Measurements from ENCODE around the gene POPDC2.

Gene POPDC2

DNA sequence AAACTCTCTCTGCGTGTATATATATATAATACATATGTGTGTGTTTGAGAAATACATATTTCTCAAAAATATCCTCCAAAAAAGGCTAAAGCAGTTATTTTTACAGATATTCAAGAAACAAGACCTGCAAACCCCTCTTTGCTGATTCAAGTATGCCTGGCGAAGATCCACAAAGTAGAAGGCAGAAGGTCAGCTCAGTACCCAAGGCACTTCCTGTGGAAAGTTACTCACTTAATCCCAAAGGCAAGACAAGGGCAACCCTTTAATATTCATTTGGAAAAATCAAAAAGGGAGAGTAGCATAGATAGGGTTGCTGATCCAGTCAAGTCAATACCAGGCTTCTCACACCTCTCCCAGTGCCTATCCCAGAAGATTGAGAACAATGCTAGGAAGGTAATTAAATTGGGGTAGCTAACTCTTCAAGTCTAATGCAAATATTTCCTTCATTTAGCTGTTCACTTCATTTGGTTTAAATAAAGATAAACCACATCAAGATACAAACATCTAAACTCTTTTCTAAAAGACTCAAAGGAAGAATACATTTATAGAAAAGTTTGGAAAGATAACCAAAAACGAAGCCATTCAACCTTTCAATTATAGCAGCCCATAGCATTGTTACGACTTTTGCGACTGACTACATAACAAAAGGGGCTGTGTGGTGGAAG is 9.6 kb upstream of the POPDC2 start:
- peak; percentile 24 for DNase-seq

DNA sequence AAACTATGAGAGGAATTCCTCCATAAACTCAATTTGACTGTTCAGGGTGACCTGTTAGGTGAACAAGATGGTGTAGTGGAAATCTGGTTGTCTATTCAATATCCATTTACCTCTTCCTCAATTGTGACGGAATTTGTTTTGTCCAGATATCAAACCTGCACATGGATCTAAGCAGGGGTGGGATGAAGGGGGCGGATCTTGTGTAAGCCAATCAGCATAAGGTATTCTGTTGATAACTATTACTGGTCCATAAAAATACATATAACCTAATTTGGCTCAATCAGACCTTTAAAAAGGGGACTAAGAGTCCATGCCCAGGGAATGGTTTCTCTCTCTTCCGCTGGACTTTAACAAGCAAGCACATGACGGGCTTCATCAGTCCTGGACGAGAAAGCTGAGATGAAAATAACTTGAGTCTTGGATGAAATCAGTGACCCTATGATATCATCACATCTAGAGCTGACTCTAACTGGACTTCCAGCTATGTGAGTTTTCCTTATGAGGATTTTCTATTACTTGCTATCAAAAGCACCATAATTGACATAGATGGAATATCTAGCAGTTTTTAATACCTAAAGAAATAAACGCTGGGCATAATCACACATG is 5.7 kb upstream of the POPDC2 start:
- no peak for DNase-seq

DNA sequence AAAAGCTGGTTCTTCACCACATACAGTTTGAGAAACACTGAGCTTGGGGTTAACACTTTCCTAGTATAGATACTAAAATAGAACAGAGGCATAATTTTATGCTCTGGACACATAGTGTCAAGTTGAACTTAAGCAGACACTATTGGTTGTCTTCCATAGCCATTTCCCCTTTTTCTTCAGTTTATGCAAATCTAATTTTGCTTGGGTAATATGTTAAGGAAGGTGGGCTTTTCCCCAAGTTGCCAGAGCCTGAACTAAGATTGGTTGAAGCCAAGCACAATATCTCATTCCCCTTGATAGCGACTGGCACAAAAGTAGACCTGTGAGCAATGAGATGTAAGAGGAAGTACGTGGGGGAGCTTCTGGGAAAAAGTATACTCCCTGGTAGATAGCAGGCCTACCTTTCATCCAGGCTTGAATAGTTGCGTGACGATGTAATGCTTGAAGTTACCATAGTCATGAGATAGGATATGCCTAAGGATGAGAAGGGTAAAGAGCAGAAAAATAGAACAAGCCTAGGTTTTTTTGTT is 4.5 kb upstream of the POPDC2 start:
- DNase-seq = no peak

DNA sequence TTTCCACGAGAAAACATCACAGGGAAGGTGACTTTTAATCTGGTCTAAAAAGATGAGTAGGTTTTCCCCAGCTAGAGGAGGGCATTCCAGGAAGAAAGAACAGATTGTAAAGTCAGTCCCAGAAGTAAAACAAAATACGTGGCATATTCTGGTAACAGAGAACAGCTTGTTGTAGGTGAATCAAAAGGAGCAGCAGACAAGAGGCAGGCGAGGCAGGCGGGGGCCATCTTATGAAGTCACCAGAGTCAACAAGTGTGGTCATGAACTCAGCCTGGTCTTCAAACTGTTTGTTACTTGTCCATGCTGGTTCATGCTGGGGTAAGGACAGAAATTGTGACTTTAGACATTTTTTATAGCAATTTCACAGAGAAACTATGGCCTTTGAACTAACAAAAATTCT is 4.0 kb upstream of the POPDC2 start:
- no peak for DNase-seq

DNA sequence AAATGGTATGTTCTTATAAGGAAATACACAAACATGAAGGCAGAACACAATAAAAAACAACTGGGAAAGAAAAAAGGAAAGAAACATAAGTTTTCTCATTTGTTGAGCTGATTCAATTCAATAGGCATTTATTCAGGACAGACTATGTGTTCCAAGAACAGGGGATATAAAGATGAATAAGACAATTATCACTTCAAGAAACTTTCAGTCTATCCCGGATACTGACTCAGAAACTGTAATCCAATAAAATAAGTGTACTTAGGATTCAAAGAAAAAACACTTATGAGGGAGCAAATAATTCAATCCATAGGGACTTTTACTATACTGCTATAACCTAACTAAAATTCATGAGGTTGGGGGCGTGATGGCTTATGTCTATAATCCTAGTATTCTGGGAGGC is 3.5 kb upstream of the POPDC2 start:
- DNase-seq = no peak

DNA sequence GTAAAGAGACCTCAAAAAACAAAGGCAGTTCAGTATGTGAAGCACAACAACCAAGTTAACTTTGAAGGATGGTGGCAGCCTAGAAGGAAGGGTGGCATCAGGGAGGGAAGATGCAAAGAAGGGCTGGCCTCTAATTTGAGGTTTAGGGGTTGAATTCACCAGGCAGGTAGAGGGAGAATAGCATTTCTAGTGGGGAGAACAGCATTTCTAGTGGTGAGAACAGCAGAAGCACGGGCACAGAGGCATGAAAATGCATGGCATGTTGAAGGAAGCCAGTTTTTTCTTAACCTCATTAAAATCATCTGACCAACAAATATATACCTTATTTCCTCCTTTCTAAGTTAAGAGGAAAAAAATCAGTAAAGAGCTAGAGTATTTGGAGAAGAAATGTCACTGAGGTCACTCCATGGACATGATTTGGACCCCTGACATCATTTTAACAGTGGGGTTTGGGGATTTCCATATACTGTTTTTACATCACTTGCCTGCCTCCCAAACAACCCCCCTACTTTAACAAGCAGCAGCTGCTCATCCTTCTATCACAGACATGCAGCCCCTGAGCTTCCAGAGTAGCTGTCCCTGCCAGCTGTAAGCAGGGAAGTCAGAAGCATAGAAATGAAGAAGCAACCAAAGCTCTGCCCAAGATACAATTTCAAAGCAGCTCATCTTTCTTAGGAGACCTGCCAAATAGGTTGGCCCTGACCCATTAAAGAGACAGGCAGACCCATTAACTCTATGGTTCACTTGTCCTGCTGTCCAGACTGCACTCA is 2.4 kb upstream of the POPDC2 start:
- DNase-seq = no peak

DNA sequence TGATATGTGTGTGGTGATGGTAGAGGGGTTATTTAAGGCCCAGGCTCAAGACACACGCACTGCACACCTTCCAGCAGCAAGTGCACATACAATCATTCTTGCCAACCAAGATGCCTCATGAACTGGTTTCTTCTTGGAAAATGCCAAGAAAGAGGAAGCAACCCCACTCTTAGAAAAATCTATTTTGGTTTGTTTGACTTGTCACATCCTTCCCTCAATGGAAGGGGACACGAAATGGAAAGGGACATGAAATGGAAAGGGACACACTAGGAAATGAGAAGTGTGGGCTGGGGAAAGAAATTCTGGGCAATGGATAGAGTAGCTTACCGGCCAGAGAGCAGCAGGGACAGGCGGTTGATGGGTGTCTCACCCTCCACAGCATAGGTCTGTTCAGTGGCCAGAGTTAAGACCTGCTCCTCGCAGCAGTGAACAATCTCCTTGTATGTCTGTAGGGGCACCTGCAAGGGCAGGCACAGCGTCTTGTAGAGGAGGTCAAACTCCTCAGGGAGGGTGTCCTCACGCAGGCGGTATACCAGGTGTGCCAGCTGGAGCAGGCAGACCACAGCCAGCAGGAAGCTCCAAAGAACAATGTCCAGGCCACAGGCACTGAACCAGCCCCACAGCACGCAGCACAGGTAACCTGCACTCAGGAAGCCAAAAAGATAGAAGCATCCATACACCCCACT is 640 bp downstream of the POPDC2 start:
- no peak for DNase-seq

DNA sequence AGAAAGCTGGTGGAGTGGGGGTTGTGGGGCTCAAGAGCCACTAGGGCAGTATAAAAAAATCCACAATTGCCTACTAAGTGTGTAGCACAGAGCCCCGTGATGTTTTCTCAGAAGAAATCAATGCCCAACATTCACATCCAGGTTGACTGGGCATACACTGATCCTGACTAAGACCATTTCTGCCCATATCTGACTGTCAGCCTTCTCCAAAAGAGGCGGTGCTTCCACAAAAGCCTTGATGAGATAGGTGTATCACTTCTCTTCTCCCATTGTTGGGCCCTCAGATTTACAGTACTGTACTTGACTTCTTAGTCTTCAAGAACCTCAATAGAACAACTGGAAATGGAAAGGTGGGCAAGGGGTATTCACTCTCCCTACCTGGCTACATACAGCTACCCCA is 1.4 kb downstream of the POPDC2 start:
- no peak for DNase-seq

DNA sequence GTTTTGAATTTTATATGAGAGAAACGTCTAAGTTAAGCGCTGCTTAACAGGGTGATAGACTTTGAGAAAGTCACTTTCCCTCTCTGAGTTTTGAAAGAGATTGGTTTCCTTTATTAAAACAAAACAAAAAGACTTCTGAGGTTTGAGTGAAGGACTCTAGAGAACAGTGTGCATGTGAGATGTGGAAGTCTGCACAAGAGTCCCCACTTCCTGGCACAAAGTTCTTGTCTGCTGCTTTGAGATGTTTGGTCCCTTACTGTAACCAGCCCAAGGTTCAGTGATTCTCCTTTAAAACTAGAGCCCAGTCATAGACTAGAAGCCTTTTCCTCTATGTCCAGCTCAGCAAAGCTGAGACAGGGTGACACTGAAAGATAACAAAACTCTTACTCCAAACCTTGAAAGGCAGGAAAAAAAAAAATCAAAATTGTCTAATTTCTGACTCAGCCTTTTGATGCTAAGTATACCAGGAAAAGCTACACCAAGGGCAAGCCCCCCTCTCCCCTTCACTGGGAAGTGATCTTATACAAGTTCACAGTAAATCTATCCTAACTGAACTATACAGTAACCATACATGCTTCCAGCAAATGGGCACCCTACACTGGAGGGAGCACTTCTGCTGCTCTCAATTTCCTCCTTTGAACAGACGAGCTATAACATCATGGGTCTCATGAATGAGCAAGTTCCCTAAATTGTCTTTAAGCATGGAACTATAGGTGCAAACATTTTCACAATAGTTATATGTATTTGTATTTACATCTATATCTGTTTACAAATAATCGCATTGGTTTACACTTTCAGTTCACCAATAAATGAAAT is 2.3 kb downstream of the POPDC2 start:
- no peak for DNase-seq

DNA sequence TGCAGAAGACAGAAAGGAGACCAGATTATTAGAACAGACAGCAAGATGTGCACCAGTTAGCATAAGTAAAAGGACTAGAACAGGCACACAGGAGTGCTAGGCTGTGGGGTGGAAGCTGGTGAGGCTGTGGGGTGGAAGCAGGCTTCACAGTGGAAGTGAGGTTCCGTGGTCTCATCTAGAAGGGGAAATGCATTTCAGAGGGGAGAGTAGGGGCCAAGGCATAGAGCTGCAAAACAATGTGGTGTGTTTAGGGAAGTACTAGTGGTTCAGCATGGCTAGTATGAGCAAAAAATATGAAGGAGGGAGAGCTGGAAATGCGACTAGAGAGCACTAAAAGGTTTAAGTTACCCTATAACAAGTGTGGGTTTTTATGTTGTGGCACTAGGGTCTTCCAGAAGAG is 6.5 kb downstream of the POPDC2 start:
- DNase-seq = no peak

DNA sequence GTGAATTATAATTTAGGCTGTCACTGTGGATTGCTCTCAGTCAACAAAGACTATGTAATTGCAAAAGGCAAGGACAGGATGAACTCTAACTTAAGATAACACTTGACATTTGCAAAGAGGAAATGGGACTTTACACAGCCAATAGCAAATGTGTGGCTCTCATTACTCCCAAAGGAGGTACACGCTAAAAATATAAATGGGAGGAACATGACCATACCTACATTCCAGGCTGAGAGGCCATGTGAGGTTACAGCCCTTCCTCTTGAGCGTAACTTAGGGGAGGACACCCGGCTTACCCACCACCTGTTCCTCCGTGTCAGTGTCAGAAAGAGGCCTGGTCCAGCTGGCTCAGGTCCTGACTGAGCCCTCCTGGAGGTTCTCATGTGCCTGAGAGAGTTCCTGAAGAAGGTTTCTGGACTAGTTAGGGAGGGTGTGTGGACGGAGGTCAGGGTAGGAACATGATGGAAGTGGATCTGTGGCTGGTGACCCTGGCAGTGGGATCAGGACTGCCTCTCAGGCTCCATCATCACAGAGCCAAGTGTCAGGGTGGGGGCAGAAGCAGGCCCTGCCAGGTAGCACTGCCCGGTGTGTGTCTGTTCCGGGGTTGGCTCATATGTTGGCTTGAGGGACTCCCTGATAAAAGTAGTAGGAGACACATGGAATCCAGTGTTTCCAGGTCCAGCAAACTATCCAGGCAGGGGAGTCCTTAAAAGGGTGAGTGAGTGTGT is 7.9 kb downstream of the POPDC2 start:
- DNase-seq = no peak

DNA sequence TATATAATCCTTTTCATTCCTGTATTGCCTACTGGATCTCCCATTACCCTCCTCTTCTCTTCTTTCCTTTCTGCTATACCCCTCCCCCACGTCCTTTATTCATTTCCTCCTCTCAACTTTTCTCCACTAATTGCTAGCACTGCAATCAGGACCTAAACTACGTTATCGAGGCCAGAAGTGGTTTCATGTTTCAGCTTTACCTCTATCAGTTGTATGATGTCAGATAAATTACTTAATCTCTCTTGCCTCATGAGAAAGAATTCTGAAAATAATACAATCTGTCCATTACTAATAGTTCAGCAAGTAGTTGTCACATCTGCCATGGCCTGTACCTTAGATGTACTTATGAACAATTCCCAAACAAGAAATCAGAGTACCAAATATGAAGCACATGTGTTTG is 10.6 kb downstream of the POPDC2 start:
- DNase-seq = no peak

DNA sequence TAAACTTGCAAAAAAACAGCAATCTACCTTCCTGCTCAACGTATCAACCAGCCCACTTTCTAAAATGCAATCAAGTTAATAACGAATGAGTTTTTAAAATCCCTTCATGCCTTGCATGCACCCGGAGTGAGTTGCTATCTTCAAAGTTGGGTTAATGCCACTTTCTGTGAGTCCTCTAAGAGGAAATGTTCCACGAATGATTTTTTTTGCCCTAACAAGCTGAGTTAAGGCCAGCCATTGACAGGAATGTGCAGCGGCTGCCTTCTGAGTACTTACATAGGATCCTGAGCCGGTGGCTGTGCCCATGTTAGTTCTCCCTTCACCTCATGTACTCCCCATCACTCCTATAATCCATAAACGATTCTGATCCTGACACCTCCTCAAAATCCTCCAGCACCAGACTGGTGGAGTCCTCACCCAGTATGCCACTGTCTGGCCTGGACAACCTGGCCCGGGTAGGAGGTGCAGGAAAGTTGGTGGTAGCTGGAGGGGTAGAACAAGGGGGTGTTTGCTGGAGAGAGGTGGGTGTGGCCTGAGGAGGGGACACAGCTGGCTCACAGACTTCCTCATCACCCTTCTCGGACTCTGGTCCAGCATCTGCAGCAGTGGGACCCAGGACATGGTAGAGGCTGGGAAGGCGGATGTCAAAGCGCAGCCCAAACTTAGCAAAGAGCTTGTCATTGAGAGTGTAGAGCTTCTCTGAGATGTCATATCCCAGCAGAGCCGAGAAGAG is 12.4 kb downstream of the POPDC2 start:
- no peak for DNase-seq

DNA sequence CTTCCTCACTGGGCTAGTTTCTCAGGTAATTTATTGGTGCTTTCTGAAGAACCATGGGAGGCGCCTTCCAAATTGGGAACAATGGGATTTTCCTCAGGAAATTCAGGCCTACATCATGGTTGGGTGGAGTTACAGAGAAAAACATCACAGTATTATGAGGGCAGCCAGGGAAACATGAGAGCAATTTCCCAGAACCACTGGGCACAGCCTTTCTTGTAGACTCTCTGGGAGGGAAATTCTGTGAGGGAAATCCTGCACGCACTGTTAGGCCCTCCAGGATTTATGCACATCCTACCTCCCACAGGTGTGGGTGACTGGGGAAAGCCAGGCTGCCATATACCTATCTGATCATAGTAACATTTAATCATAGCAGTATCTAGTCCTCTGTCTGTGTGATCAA is 13.2 kb downstream of the POPDC2 start:
- no peak for DNase-seq

DNA sequence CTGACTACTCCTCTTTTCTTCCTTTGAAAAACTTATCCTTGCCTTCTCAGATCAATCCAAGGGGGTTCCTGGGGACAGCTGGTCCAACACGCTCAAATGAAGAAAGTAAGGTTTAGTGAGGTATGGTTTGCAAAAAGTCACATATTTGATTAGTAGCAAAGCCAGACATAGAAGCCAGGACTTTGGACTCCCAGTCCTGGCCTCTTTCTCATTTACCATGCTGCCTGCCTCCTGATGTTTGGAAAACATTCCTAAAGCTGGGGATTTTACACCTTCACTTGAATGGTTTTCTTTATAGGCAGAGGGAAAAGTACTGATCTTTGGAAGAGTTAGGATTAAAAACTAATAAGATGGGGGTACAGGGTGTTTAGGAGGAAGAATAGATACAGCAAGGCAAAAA is 14.6 kb downstream of the POPDC2 start:
- DNase-seq = no peak

DNA sequence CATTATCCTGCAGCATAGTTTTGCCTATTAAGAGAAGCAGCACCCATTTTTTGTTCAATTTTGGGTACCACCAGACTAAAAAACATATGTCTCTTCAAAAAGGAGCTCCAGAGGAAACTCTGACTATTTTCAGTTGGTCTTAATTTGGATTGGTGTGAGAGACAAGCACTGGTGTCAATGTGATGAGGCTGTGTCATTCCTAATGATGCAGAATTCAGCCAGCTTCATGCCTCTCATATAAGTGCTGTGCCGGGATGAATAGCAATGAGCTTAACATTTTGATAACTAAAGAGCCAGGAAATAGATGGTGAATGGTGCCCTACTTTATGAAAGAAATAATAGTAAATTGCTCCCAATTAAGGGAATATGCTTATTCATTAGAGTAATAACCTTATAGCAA is 15.9 kb downstream of the POPDC2 start:
- no peak for DNase-seq

DNA sequence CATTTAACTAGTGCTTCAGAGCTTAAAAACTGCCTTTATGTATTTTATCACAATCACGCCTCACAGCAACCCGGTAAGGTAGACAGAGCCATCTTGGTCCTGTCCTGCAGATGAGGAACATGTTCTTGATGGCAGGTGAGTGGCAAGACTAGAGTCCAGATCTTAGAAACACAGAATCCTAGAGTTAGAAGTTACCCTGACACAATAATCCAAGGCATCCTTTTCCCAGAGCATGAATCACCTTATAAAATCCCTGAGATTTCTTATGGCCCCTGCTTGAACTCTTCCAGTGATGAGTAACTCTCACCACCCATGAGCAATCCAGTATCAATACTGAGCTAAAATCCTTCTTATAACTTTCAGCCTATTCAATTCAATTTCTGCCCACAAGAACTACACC is 16.9 kb downstream of the POPDC2 start:
- DNase-seq = peak; percentile 89

DNA sequence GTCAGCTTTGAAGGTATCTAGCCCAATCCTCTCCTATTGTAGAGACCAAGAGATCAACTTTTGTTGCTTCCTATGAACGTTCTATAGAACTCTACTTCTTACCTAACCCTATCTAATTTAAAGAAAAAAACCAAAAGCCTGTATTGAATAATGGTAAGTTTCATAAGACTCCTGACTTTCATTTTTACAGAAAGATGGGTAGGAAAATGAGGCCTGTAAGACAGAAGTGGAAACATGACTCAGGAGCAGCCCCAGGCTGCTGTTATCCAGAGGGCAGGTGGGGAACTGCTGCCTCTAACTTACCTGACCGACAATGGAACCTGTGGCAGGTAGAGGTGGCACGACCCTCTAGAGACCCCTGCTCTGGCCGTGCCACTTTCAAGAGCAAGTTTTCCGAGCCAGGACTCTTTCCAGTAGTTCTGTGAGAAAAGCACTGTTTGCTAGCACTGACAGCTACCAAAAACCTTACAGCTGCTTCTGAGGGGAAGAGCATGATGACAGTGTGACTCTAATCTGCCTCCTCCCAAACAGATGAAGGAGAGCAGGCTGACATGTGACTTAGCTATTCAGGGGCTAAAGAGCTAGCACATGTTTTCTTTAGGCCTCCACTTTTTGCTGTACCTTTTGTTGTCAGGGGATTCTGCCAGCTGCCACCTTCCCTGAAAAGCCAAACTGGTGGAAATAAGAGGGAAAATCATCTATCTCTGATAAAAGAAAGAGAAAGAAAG is 17.5 kb downstream of the POPDC2 start:
- DNase-seq = peak; percentile 54

DNA sequence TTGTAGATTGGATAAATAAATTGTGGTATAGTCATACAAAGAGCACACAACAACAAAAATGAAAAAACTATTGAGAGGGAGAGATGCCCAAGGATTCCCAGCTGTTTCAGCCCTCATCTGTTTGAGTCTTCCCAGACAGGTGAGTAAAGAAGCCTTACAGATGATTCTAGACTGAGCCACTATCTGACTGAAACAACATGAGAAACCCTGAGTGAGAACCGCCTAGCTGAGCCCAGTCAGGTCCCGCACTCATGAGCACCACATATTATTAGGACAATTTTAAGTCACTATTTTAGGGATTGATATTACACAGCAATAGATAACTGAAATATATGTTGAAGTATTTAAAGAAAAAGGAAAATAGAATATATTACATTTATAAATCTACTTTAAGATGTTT is 19.0 kb downstream of the POPDC2 start:
- no peak for DNase-seq
